Skeletal muscle tissue (tissue), 4 donors: ENCODE results near the gene LAMTOR2. TPM values are rescaled to one million over a fixed set of nuclear protein-coding genes. Genes with fewer than 3 reads are reported as not detected.
A peak's percentile ranks its signal among the peaks of the same experiment; 100 is the strongest.
"Not testable (repeated sequence)": the region's sequence is repeated elsewhere in the genome, so short reads cannot be mapped to it uniquely, and the experiment has no call there.

ENCODE experiments used
- H3K27ac ChIP-seq: one replicate; pipeline ENCODE4 v1.7.0; 2013; ENCODE audit warnings: mild to moderate bottlenecking, low read depth, low read length, inconsistent platforms
- H3K27me3 ChIP-seq, 3 donors: one replicate each; pipeline ENCODE4 v1.7.0; 2013; ENCODE audit warnings: low read length in 3 of 3; ENCODE audit not compliant: control insufficient read depth in 3 of 3, insufficient read depth in 3 of 3
- H3K36me3 ChIP-seq, 3 donors: one replicate each; pipeline ENCODE4 v1.7.0; 2013; ENCODE audit warnings: low read length in 3 of 3; ENCODE audit not compliant: control insufficient read depth in 3 of 3, insufficient read depth in 3 of 3
- H3K4me1 ChIP-seq, 3 donors: one replicate each; pipeline ENCODE4 v1.7.0; 2013; ENCODE audit warnings: low read length in 3 of 3, mild to moderate bottlenecking in 3 of 3; ENCODE audit not compliant: control insufficient read depth in 3 of 3, insufficient read depth in 3 of 3
- H3K4me3 ChIP-seq, 3 donors: one replicate each; pipeline ENCODE4 v1.7.0; 2013; ENCODE audit warnings: low read length in 3 of 3
- H3K9ac ChIP-seq, 3 donors: one replicate each; pipeline ENCODE4 v1.7.0; 2013; ENCODE audit warnings: low read length in 3 of 3, mild to moderate bottlenecking in 3 of 3, moderate library complexity in 2 of 3, low read depth in 1 of 3
- H3K9me3 ChIP-seq, 3 donors: one replicate each; pipeline ENCODE4 v1.7.0; 2013; ENCODE audit warnings: low read length in 3 of 3; ENCODE audit not compliant: control insufficient read depth in 3 of 3
- total RNA-seq: library from RNA; depleted of rRNA; stranded (reverse); fragments of >200 nt; gene quantifications from one replicate; pipeline ENCODE4 v1.2.3, GENCODE V29; 2014
- donor health status: Osteomylitis.

Gene LAMTOR2
- total RNA-seq, 1 donor from 2014 or later = 35.0 TPM

DNA sequence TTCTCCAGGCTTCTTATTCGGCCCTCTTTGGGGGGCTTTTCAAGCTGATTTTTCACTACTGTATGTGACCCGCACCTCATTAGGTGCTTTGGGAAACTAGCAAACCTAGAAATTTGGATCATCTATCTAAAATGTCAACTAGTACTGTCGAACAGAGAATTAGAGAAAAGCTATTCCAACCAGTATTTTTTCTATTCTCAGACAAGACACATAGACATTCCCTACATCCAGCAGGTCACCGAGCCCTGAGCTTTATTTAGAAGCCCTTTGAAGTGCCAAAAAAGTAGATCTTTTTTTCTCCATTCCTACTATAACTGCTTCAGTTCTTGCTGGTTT is 33.5 kb upstream of the LAMTOR2 start:
- Histone ChIP-seq H3K27me3 (peaks cover 0 to 2% (median 0%) of the 10 kb centered on the region in 3 donors), H3K9ac (peak overlapping the region; percentile 71 to 79 (median 79)), H3K9me3 (no peaks in the 10 kb centered on the region), H3K36me3 (peaks cover 6 to 14% (median 13%) of the 10 kb centered on the region in 3 donors), H3K4me3 (peak overlapping the region; percentile 83 to 94 (median 90)), H3K4me1 (peaks cover 8 to 11% (median 10%) of the 10 kb centered on the region in 3 donors), H3K27ac (no peak overlapping the region)

DNA sequence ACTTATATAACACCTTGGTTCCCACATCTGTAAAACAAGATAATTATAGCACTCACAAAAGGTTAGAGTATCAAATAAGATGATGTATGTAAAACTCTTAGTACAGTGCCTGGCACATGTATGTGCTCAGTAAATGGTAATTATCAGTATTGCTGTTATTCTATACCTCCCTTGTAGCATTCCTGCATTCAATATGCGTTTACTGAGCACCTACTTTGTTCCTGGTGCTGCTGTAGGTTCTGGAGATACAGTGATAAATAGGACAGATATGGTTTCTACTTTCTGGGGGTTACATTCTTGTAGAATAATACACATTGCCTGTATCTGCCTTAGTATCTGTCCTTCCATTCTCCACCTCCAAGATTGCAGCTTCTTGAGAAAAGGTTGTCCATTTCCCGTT is 32.6 kb upstream of the LAMTOR2 start:
- H3K9ac ChIP-seq = no peak overlapping the region
- H3K36me3 ChIP-seq = peaks cover 3 to 13% (median 8%) of the 10 kb centered on the region in 3 donors
- no peaks in the 10 kb centered on the region for H3K9me3 ChIP-seq
- no peak overlapping the region for H3K4me3 ChIP-seq
- H3K27me3 ChIP-seq = peaks cover 0 to 2% (median 0%) of the 10 kb centered on the region in 3 donors
- peaks cover 8 to 11% (median 10%) of the 10 kb centered on the region in 3 donors for H3K4me1 ChIP-seq
- H3K27ac ChIP-seq = no peak overlapping the region

DNA sequence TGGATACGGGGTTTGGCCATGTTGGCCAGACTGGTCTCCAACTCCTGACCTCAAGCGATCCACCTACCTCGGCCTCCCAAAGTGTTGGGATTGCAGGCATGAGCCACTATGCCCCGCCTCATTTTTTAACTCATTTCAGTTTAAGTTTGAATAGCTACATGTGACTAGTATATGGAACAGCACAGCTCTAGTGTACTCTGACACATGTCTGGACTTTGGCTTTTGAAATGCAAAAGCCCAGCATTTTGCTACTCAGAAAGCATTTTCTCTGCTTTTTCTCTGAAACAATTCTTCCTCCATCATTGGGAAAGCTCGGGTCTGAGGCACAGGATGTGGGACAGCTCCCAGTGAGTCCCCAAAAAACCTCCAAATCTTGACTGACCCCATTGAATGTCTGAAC is 29.8 kb upstream of the LAMTOR2 start:
- no peaks in the 10 kb centered on the region for H3K9me3 ChIP-seq
- no peak overlapping the region for H3K4me3 ChIP-seq
- H3K4me1 ChIP-seq = peaks cover 6 to 9% (median 9%) of the 10 kb centered on the region in 3 donors
- H3K9ac ChIP-seq = no peak overlapping the region
- no peak overlapping the region for H3K27ac ChIP-seq
- no peaks in the 10 kb centered on the region for H3K36me3 ChIP-seq
- H3K27me3 ChIP-seq = peaks cover 0 to 2% (median 0%) of the 10 kb centered on the region in 3 donors

DNA sequence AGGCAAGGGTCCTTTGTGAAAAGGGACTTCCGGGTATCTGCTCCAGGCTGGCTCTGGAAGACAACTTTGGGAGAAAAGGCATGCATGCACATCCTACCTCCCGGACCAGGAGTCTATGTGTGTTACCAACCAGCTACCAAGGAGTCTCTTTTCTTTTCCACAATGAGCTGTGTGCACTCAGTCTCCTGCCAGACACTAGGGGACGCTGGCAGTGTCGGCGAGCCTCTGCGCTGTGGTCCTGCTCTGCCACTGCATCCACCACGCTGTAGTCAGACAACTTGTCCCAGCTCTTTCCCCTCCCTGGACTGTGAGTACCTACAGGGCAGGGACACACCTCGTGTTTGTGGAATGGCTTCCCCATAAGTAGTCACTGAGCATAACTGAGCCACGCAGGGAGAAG is 28.7 kb upstream of the LAMTOR2 start:
- H3K4me1 ChIP-seq = peaks cover 0 to 3% (median 3%) of the 10 kb centered on the region in 3 donors
- H3K9ac ChIP-seq = no peak overlapping the region
- H3K4me3 ChIP-seq = no peak overlapping the region
- no peaks in the 10 kb centered on the region for H3K9me3 ChIP-seq
- peaks cover 0 to 2% (median 0%) of the 10 kb centered on the region in 3 donors for H3K27me3 ChIP-seq
- H3K27ac ChIP-seq = no peak overlapping the region
- H3K36me3 ChIP-seq = no peaks in the 10 kb centered on the region

DNA sequence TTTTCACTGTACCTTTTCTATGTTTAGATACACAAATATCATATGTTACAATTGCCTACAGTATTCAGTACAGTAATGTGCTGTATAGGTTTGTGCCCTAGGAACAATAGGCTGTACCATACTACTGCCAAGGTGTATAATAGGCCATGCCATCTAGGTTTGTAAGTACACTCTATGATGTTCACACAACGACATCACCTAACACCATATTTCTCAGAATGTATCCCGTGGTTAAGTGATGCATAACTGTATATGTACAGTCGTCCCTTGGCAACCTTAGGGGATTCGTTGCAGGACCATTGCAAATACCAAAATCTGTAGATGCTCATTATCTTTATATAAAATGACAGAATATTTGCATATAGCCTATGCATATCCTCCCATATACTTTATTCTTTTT is 28.0 kb upstream of the LAMTOR2 start:
- Histone ChIP-seq H3K4me3 (no peak overlapping the region), H3K27ac (no peak overlapping the region), H3K9me3 (no peaks in the 10 kb centered on the region), H3K9ac (no peak overlapping the region), H3K4me1 (no peaks in the 10 kb centered on the region), H3K27me3 (peaks cover 0 to 2% (median 0%) of the 10 kb centered on the region in 3 donors), H3K36me3 (no peaks in the 10 kb centered on the region)

DNA sequence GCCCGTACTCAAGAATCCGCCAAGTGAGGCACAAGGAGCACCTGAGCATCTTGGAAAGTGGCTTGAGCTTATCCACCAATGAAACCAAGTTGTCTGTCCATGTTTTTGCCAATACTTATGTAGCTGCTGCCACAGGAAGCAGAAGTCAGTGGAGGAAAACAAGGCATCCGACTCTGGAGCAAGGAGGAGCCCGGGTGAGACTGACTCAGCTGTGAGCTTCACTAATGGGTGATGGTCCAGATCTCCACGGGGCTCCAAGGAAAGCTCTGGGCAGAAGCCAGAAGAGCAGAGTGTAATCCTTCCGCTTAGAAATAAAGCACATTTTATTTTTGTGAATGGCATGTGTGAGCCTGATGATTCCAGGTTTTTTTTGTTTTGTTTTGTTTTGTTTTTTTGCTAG is 21.6 kb upstream of the LAMTOR2 start:
- no peaks in the 10 kb centered on the region for H3K4me1 ChIP-seq
- H3K36me3 ChIP-seq = peaks cover 0 to 6% (median 2%) of the 10 kb centered on the region in 3 donors
- H3K27me3 ChIP-seq = no peaks in the 10 kb centered on the region
- H3K9me3 ChIP-seq = no peaks in the 10 kb centered on the region
- H3K27ac ChIP-seq = no peak overlapping the region
- H3K4me3 ChIP-seq = no peak overlapping the region
- no peak overlapping the region for H3K9ac ChIP-seq

DNA sequence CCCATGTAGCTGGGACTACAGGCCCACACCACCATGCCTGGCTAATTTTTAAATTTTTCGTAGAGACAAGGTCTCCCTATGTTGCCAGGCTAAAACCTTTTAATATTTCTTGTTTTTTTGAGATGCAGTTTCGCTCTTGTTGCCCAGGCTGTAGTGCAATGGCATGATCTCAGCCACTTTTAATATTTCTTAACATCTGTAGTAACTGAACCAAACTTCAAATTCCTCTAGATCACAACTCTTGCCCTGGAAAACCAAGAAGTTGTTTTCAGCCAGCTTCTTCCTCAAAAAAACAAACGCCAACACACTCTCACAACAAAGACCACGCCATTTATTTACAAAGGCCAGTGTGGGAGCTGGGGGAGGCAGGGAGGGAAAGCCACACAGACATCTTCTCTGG is 19.6 kb upstream of the LAMTOR2 start:
- H3K27ac ChIP-seq, H3K4me3 ChIP-seq, H3K9ac ChIP-seq, H3K9me3 ChIP-seq, H3K36me3 ChIP-seq, H3K27me3 ChIP-seq, H3K4me1 ChIP-seq: not testable (repeated sequence)

DNA sequence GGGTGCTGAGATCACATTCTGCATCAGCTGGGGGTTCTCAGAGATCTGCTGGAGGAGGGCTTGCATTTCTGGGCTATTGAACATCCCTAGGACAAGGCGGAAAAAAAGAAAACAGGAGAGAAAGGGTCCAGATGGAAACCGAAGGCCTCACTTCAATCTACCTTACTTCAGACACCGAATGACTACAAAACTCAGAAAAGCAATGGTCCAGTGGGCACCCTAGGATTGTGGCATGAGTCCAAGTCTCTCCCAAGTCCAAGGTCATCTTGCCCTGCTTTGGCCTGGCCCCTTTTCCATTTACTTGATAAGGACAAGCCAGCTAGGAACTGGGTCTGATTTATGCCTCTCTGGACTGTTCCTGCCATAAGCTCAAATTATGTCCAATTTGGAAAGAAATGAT is 11.8 kb upstream of the LAMTOR2 start:
- H3K27ac ChIP-seq = no peak overlapping the region
- no peaks in the 10 kb centered on the region for H3K27me3 ChIP-seq
- H3K36me3 ChIP-seq = peaks cover 32 to 50% (median 38%) of the 10 kb centered on the region in 3 donors
- no peaks in the 10 kb centered on the region for H3K4me1 ChIP-seq
- no peak overlapping the region for H3K9ac ChIP-seq
- no peak overlapping the region for H3K4me3 ChIP-seq
- H3K9me3 ChIP-seq = no peaks in the 10 kb centered on the region

DNA sequence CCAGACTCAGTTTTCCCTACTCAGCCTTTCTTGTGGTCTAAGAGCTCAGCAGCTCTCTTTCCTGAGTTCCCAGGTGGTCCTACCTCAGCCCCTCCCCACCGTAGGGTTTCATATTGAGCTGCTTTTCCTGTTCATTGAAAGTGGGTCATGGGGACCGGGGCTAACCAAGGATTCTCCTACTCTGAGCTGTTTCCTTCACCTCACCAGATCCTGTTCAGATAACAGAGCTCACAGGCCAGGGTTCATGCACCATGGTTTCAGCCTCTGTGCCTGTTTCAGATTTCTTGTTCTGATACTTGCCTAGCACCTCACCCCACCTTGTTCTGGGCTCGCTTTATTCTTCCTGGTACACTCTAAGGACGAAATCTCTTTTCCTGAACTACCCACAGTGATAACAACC is 9.5 kb upstream of the LAMTOR2 start:
- Histone ChIP-seq H3K27me3 (no peaks in the 10 kb centered on the region), H3K4me1 (peaks cover 0 to 2% (median under 1%) of the 10 kb centered on the region in 3 donors), H3K36me3 (peaks cover 33 to 65% (median 58%) of the 10 kb centered on the region in 3 donors), H3K27ac (no peak overlapping the region), H3K9ac (peak overlapping the region in 1 of 3 donors; percentile 17), H3K9me3 (no peaks in the 10 kb centered on the region), H3K4me3 (no peak overlapping the region)

DNA sequence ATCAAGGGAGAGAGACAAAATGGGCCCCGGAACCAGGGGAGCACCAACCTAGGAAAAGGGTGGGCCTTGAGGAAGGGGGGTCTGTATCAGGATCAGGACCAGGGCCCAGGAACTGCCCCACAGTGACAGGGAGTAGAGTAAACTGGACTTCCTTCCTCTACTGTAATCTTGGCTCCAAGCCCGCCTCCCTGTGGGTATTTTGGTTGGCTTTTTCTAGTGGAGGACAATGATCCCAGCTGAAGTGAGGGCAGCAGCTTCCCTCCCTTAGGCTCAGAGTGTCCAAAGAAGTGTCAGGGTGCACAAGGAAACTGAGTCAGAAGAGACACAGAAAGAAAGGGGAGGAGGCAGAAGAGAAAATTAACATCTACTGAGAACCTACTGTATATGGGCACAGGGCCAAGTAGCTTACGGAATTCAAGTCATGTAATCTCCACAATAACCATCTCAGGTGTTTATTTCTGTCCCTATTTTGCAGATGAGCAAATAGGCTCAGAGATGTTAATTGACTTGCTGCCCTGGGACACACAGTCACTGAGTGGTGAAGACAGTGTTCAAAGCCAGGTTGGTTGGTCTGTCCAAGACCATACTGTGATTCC is 5.8 kb upstream of the LAMTOR2 start:
- Histone ChIP-seq H3K4me3 (no peak overlapping the region), H3K36me3 (peaks cover 16 to 38% (median 32%) of the 10 kb centered on the region in 3 donors), H3K9me3 (no peaks in the 10 kb centered on the region), H3K9ac (no peak overlapping the region), H3K27me3 (no peaks in the 10 kb centered on the region), H3K27ac (no peak overlapping the region), H3K4me1 (peaks cover 10 to 20% (median 12%) of the 10 kb centered on the region in 3 donors)
